ENCODE measurements around the gene SKIL. TPM values are rescaled to one million over a fixed set of nuclear protein-coding genes. Genes with fewer than 3 reads are reported as not detected.

Gene SKIL, protein sequence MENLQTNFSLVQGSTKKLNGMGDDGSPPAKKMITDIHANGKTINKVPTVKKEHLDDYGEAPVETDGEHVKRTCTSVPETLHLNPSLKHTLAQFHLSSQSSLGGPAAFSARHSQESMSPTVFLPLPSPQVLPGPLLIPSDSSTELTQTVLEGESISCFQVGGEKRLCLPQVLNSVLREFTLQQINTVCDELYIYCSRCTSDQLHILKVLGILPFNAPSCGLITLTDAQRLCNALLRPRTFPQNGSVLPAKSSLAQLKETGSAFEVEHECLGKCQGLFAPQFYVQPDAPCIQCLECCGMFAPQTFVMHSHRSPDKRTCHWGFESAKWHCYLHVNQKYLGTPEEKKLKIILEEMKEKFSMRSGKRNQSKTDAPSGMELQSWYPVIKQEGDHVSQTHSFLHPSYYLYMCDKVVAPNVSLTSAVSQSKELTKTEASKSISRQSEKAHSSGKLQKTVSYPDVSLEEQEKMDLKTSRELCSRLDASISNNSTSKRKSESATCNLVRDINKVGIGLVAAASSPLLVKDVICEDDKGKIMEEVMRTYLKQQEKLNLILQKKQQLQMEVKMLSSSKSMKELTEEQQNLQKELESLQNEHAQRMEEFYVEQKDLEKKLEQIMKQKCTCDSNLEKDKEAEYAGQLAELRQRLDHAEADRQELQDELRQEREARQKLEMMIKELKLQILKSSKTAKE
- total RNA-seq: 25.7 and 50.5 TPM in 2 replicates

GRCh38 chr3:170357176-170358041 lies at the start of gene SKIL:
Gene SKIL, plus strand, starts transcription at chr3:170357715. Its CDS starts 2,617 bp downstream, at chr3:170360332.

GRCh38 chr3:170418422-170419398 lies 61.2 kb downstream of the SKIL start, which contains the start of gene CLDN11:
Gene CLDN11, plus strand, starts transcription at chr3:170418868. Its CDS starts 199 bp downstream, at chr3:170419067.

Other genes starting within 250 kb of the SKIL start
- gene PHC3, start 176.0 kb upstream of the SKIL start, total RNA-seq: 21.9 and 22.2 TPM in 2 replicates
- gene PRKCI, start 135.3 kb upstream of the SKIL start, total RNA-seq: 52.5 and 167 TPM in 2 replicates
- 94.1 and 632 TPM in 2 replicates for gene CLDN11, start 61.2 kb downstream of the SKIL start, total RNA-seq
- gene SLC7A14, start 228.4 kb downstream of the SKIL start, total RNA-seq: 3.3 and 29.8 TPM in 2 replicates

All from bronchial smooth muscle cell (primary cell).